ENCODE results near the gene MTHFR.

Gene MTHFR

GRCh38 chr1:11759791-11760190 is 46.0 kb downstream of the MTHFR start:
- no peak overlapping the region for H3K4me3 ChIP-seq (ENCODE audit: low read depth, low read length)
- ChIA-PET CTCF (interaction anchor here (0.6 kb wide), 1 partner anchor 328 kb away, joined by 4 read pairs; no protein-coding TSS in a partner anchor), POLR2A (no interaction called here)
- no peaks in the 10 kb centered on the region for H3K4me1 ChIP-seq (ENCODE audit: control insufficient read depth, insufficient read depth, low read length)
- no peaks in the 10 kb centered on the region for H3K9me3 ChIP-seq (ENCODE audit: control insufficient read depth, insufficient read depth, low read depth, low read length)
- TF ChIP-seq ZNF121 (tag by site-specific recombination; IDR thresholded peaks at IDR 0.05) (peak; percentile 62; the same call in 1 of the 2 replicates), SP3 (tag by site-specific recombination; IDR thresholded peaks at IDR 0.05) (no peak), ZNF280D (tag by site-specific recombination; IDR thresholded peaks at IDR 0.05) (no peak), ZNF488 (tag by site-specific recombination; IDR thresholded peaks at IDR 0.05) (no peak)
- no peaks in the 10 kb centered on the region for H3K36me3 ChIP-seq (ENCODE audit: control insufficient read depth in 2 of 2, insufficient read depth in 1 of 2, low read length in 2 of 2)
- H3K27ac ChIP-seq (ENCODE audit: extremely low read depth, low read depth, low read length): no peak overlapping the region

- POLR2A ChIA-PET: no interaction called here
- no peak for TF ChIP-seq ZNF175 (tag by site-specific recombination; IDR thresholded peaks at IDR 0.05)
- peak; percentile 41 for TF ChIP-seq SETDB1 (IDR thresholded peaks at IDR 0.05; ENCODE audit: insufficient read length, low read length)
- no peak overlapping the region for H3K27ac ChIP-seq (ENCODE audit: extremely low read depth, low read depth, low read length)
- H3K4me3 ChIP-seq (ENCODE audit: low read depth, low read length): no peak overlapping the region
- no peaks in the 10 kb centered on the region for H3K36me3 ChIP-seq (ENCODE audit: control insufficient read depth in 2 of 2, insufficient read depth in 1 of 2, low read length in 2 of 2)
- no peaks in the 10 kb centered on the region for H3K9me3 ChIP-seq (ENCODE audit: control insufficient read depth, insufficient read depth, low read depth, low read length)
- no peaks in the 10 kb centered on the region for H3K4me1 ChIP-seq (ENCODE audit: control insufficient read depth, insufficient read depth, low read length)
- CTCF ChIA-PET: no interaction called here
These were observed 48.7 kb downstream of the MTHFR start for GRCh38 chr1:11757047-11757446.

- CTCF ChIA-PET: interaction anchor here (0.7 kb wide), 1 partner anchor 129 kb away, joined by 3 read pairs; no protein-coding TSS in a partner anchor
- TF ChIP-seq GLIS2 (tag by site-specific recombination; IDR thresholded peaks at IDR 0.05) (no peak), ZFP69B (tag by site-specific recombination; IDR thresholded peaks at IDR 0.05) (no peak), ZIC2 (tag by site-specific recombination; IDR thresholded peaks at IDR 0.05) (peak; percentile 48), ZSCAN23 (tag by site-specific recombination; IDR thresholded peaks at IDR 0.05) (no peak), ZNF274 (IDR thresholded peaks at IDR 0.05; ENCODE audit: low read length) (no peak), ZNF274 (tag by site-specific recombination; IDR thresholded peaks at IDR 0.05; ENCODE audit: borderline replicate concordance) (no peak), EGR2 (tag by site-specific recombination; IDR thresholded peaks at IDR 0.05; ENCODE audit: low read depth) (no peak)
- Histone ChIP-seq H3K4me3 (ENCODE audit: low read depth, low read length) (no peak overlapping the region), H3K27ac (ENCODE audit: extremely low read depth, low read depth, low read length) (no peak overlapping the region), H3K4me1 (ENCODE audit: control insufficient read depth, insufficient read depth, low read length) (no peaks in the 10 kb centered on the region), H3K9me3 (ENCODE audit: control insufficient read depth, insufficient read depth, low read depth, low read length) (no peaks in the 10 kb centered on the region), H3K36me3 (ENCODE audit: control insufficient read depth in 2 of 2, insufficient read depth in 1 of 2, low read length in 2 of 2) (peaks cover 0 to 26% of the 10 kb centered on the region in 2 experiments; a peak in 1 of 3 replicates)
- POLR2A ChIA-PET: interaction anchor here (0.6 kb wide), 1 partner anchor 78 kb away, joined by 3 read pairs; no protein-coding TSS in a partner anchor
These were observed 52.1 kb downstream of the MTHFR start for GRCh38 chr1:11753555-11754208.

GRCh38 chr1:11752359-11753088 is 53.2 kb downstream of the MTHFR start:
- POLR2A ChIA-PET: no interaction called here
- TF ChIP-seq ZIC2 (tag by site-specific recombination; IDR thresholded peaks at IDR 0.05): peak; percentile 14; the same call in 1 of the 2 replicates
- TF ChIP-seq ZNF362 (tag by site-specific recombination; IDR thresholded peaks at IDR 0.05): no peak
- TF ChIP-seq ZBTB17 (tag by site-specific recombination; IDR thresholded peaks at IDR 0.05): no peak
- TF ChIP-seq ZNF654 (tag by site-specific recombination; IDR thresholded peaks at IDR 0.05; ENCODE audit: low read depth): no peak
- TF ChIP-seq ZBTB20 (tag by site-specific recombination; IDR thresholded peaks at IDR 0.05): no peak
- H3K27ac ChIP-seq (ENCODE audit: extremely low read depth, low read depth, low read length): no peak overlapping the region
- no peak overlapping the region for H3K4me3 ChIP-seq (ENCODE audit: low read depth, low read length)
- CTCF ChIA-PET: interaction anchor here (1.7 kb wide), 1 partner anchor 34 kb away, joined by 5 read pairs; no protein-coding TSS in a partner anchor
- no peaks in the 10 kb centered on the region for H3K9me3 ChIP-seq (ENCODE audit: control insufficient read depth, insufficient read depth, low read depth, low read length)
- no peaks in the 10 kb centered on the region for H3K4me1 ChIP-seq (ENCODE audit: control insufficient read depth, insufficient read depth, low read length)
- H3K36me3 ChIP-seq (ENCODE audit: control insufficient read depth in 2 of 2, insufficient read depth in 1 of 2, low read length in 2 of 2): peaks cover 0 to 32% of the 10 kb centered on the region in 2 experiments; a peak in 1 of 3 replicates

Measured in HEK293 (cell line).